ENCODE results near the gene DCAF12L1.

Gene DCAF12L1

GRCh38 chrX:126552313-126553022 is at the start of gene DCAF12L1:
DCAF12L1 (minus strand) TSS chrX:126552814; CDS start chrX:126552608, 206 bp downstream.
- H3K36me3 ChIP-seq (ENCODE audit: control insufficient read depth, insufficient read depth, low read length), result no peaks in the 10 kb centered on the region
- TF ChIP-seq CTCF (IDR thresholded peaks at IDR 0.05; ENCODE audit: insufficient read depth, low read length, poor library complexity, severe bottlenecking), result no peak
- H3K4me3 ChIP-seq (replicated peaks; ENCODE audit: low read depth, low read length), result no peak within 1 kb of the TSS
- H3K27me3 ChIP-seq (replicated peaks; ENCODE audit: control insufficient read depth, insufficient read depth, low read length), result no peaks in the 10 kb centered on the region
- DNase-seq (ENCODE audit: extremely low read depth, insufficient read length), result peak; percentile 1

GRCh38 chrX:126580877-126581276 is 28.3 kb upstream of the DCAF12L1 start:
- Histone ChIP-seq H3K4me3 (replicated peaks; ENCODE audit: low read depth, low read length) (no peak overlapping the region), H3K36me3 (ENCODE audit: control insufficient read depth, insufficient read depth, low read length) (no peaks in the 10 kb centered on the region), H3K27me3 (replicated peaks; ENCODE audit: control insufficient read depth, insufficient read depth, low read length) (no peaks in the 10 kb centered on the region)
- no peak for TF ChIP-seq CTCF (IDR thresholded peaks at IDR 0.05; ENCODE audit: insufficient read depth, low read length, poor library complexity, severe bottlenecking)
- peak; percentile 2 for DNase-seq (ENCODE audit: extremely low read depth, insufficient read length)

- Histone ChIP-seq H3K4me3 (replicated peaks; ENCODE audit: low read depth, low read length) (no peak overlapping the region), H3K36me3 (ENCODE audit: control insufficient read depth, insufficient read depth, low read length) (no peaks in the 10 kb centered on the region), H3K27me3 (replicated peaks; ENCODE audit: control insufficient read depth, insufficient read depth, low read length) (no peaks in the 10 kb centered on the region)
- no peak for DNase-seq (ENCODE audit: extremely low read depth, insufficient read length)
- no peak for TF ChIP-seq CTCF (IDR thresholded peaks at IDR 0.05; ENCODE audit: insufficient read depth, low read length, poor library complexity, severe bottlenecking)
These were observed 23.3 kb upstream of the DCAF12L1 start for GRCh38 chrX:126575911-126576310.

- no peak overlapping the region for H3K4me3 ChIP-seq (replicated peaks; ENCODE audit: low read depth, low read length)
- H3K27me3 ChIP-seq (replicated peaks; ENCODE audit: control insufficient read depth, insufficient read depth, low read length), result no peaks in the 10 kb centered on the region
- TF ChIP-seq CTCF (IDR thresholded peaks at IDR 0.05; ENCODE audit: insufficient read depth, low read length, poor library complexity, severe bottlenecking), result no peak
- H3K36me3 ChIP-seq (ENCODE audit: control insufficient read depth, insufficient read depth, low read length), result no peaks in the 10 kb centered on the region
- DNase-seq (ENCODE audit: extremely low read depth, insufficient read length), result no peak
These were observed 4.5 kb upstream of the DCAF12L1 start for GRCh38 chrX:126557151-126557550.

GRCh38 chrX:126551725-126552312 is 795 bp downstream of the DCAF12L1 start:
- no peak for TF ChIP-seq CTCF (IDR thresholded peaks at IDR 0.05; ENCODE audit: insufficient read depth, low read length, poor library complexity, severe bottlenecking)
- Histone ChIP-seq H3K4me3 (replicated peaks; ENCODE audit: low read depth, low read length) (no peak overlapping the region), H3K27me3 (replicated peaks; ENCODE audit: control insufficient read depth, insufficient read depth, low read length) (no peaks in the 10 kb centered on the region), H3K36me3 (ENCODE audit: control insufficient read depth, insufficient read depth, low read length) (no peaks in the 10 kb centered on the region)
- DNase-seq (ENCODE audit: extremely low read depth, insufficient read length), result no peak

Measured in GM06990 (cell line).